Measurements from ENCODE around the gene MEX3D. TPM values are rescaled to one million over a fixed set of nuclear protein-coding genes. Genes with fewer than 3 reads are reported as not detected.
"Not testable (repeated sequence)": the region's sequence is repeated elsewhere in the genome, so short reads cannot be mapped to it uniquely, and the experiment has no call there.

The MEX3D gene
- polyA plus RNA-seq, 1 donor, result 17.8 TPM

DNA sequence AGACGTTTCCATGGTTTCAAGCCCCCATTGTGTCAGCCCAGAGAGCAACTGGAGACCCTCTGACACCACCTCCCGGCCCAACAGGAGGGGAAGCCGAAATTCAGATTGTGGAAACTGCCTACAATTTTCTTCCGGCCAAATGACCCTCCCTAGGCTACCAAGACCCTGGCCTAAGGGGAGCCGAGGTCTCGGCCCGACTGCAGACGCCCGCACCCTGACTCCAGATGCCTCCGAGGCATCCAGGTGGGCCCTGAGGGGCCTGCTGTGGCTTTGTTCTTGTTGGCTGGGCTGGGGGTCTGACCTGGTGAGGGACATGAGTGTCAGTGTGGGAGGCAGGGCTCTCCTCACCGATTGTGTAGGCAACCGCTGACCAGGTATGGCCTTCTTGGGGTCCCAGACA is 9.6 kb downstream of the MEX3D start:
- Histone ChIP-seq H3K27ac (ENCODE audit: low read length) (no peak overlapping the region), H3K36me3 (ENCODE audit: control insufficient read depth, insufficient read depth, low read length) (peaks cover 7% of the 10 kb centered on the region), H3K4me3 (ENCODE audit: low read length) (no peak overlapping the region), H3K9me3 (ENCODE audit: control insufficient read depth, low read depth, low read length) (peaks cover 2% of the 10 kb centered on the region), H3K27me3 (ENCODE audit: control insufficient read depth, insufficient read depth, low read length) (no peaks in the 10 kb centered on the region), H3K4me1 (ENCODE audit: control insufficient read depth, insufficient read depth, low read length) (no peaks in the 10 kb centered on the region)
- DNase-seq, result no peak
- WGBS (ENCODE audit: insufficient coverage, low lambda C conversion rate), result no CpG with 5 or more reads among the region's 12 CpGs

DNA sequence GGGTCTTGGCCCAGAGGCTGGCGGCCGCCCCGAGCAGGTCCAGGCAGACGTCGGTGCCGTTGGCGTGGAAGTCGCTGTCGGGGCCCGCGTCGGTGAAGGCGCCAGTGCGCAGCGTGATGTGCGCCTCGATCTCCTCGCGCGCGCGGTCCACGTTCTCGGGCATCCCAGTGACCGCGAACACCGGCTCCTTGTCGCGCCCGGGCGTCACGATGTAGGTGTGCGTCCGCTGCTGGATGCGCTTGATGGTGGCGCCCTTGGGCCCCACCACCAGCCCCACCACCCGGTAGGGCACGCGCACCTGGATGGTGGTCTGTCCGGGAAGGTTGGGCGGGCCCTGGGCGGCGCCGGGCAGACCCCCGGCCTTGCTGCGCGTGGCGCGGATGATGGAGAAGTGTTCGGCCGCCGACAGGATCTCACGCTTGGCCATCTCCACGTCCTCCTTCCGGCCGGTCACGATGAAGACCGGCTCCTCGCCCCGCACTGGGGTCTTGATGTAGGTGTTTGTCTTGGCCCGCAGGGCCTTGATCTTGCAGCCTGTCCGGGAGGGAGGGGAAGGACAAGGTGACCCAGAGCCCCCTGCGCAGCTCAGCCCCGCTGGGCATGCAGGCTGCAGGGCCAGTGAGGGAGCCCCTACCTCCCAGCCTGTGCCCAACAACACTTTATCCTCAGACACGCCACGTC is 11.6 kb downstream of the MEX3D start:
- H3K4me1 ChIP-seq (ENCODE audit: control insufficient read depth, insufficient read depth, low read length), result no peaks in the 10 kb centered on the region
- WGBS (ENCODE audit: insufficient coverage, low lambda C conversion rate), result no CpG with 5 or more reads among the region's 66 CpGs
- peaks cover 7% of the 10 kb centered on the region for H3K36me3 ChIP-seq (ENCODE audit: control insufficient read depth, insufficient read depth, low read length)

DNA sequence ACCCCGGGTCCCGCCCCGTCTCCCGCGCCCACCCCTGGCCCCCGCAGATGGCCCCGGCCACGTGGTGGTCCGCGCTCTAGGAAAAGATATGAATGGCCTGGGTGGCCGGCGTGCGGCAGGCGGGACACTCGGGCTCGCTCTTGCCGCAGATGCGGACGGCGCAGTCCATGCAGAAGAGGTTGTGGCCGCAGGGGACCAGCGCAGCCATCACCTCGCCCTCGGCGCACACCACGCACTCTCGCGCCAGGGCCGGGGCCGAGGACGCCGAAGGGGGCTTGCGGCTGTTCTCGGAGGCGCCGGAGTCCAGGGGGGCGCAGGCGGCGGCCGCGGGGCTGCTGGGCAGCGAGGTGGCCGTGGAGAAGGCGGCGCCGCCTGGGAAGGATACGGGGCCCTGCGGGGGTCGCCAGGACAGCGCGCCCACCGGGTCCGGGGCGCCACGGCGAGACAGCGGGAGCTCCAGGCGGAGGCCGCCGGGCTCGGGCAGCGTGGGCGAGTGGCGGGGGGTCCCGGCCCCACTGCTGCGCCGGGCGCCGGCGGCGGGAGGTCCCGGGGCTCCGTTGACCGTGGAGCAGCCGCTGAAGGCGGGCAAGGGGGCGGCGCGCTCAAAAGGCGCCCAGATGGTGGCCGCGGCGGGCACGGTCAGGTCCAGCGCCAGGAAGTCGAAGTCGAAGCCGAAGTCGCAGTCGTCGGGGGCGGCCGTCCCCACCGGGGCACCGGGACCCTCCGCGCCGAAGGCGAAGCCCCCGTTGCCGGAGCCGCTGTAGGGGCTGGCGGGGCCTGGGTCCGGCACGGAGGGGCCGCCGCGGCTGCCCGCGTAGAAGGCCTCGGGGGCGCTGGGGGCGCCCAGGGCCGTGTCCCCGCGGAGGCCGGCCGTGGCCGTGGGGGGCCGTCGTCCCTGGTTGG is 12.4 kb downstream of the MEX3D start:
- WGBS (ENCODE audit: insufficient coverage, low lambda C conversion rate), result 93% methylated on average over 6 of the region's 121 CpGs
- Histone ChIP-seq H3K9me3 (ENCODE audit: control insufficient read depth, low read depth, low read length) (peaks cover 2% of the 10 kb centered on the region), H3K36me3 (ENCODE audit: control insufficient read depth, insufficient read depth, low read length) (peaks cover 7% of the 10 kb centered on the region), H3K27ac (ENCODE audit: low read length) (no peak overlapping the region), H3K4me3 (ENCODE audit: low read length) (no peak overlapping the region), H3K4me1 (ENCODE audit: control insufficient read depth, insufficient read depth, low read length) (no peaks in the 10 kb centered on the region), H3K27me3 (ENCODE audit: control insufficient read depth, insufficient read depth, low read length) (no peaks in the 10 kb centered on the region)
- no peak for DNase-seq

More for the DNA sequence above, 11.6 kb downstream of the MEX3D start:
- Histone ChIP-seq H3K9me3 (ENCODE audit: control insufficient read depth, low read depth, low read length) (peaks cover 2% of the 10 kb centered on the region), H3K4me3 (ENCODE audit: low read length) (no peak overlapping the region), H3K27me3 (ENCODE audit: control insufficient read depth, insufficient read depth, low read length) (no peaks in the 10 kb centered on the region), H3K27ac (ENCODE audit: low read length) (no peak overlapping the region)
- no peak for DNase-seq

GRCh38 chr19:1554968-1555367 is 13.2 kb downstream of the MEX3D start:
- peaks cover 2% of the 10 kb centered on the region for H3K9me3 ChIP-seq (ENCODE audit: control insufficient read depth, low read depth, low read length)
- DNase-seq, result no peak
- peaks cover 6% of the 10 kb centered on the region for H3K36me3 ChIP-seq (ENCODE audit: control insufficient read depth, insufficient read depth, low read length)
- WGBS (ENCODE audit: insufficient coverage, low lambda C conversion rate), result 89% methylated on average over 10 of the region's 24 CpGs
- no peak overlapping the region for H3K27ac ChIP-seq (ENCODE audit: low read length)
- no peaks in the 10 kb centered on the region for H3K27me3 ChIP-seq (ENCODE audit: control insufficient read depth, insufficient read depth, low read length)
- H3K4me1 ChIP-seq (ENCODE audit: control insufficient read depth, insufficient read depth, low read length), result no peaks in the 10 kb centered on the region
- no peak overlapping the region for H3K4me3 ChIP-seq (ENCODE audit: low read length)

- Histone ChIP-seq H3K4me1 (ENCODE audit: control insufficient read depth, insufficient read depth, low read length) (no peaks in the 10 kb centered on the region), H3K36me3 (ENCODE audit: control insufficient read depth, insufficient read depth, low read length) (peaks cover 4% of the 10 kb centered on the region), H3K27me3 (ENCODE audit: control insufficient read depth, insufficient read depth, low read length) (no peaks in the 10 kb centered on the region), H3K9me3 (ENCODE audit: control insufficient read depth, low read depth, low read length) (peaks cover 2% of the 10 kb centered on the region), H3K27ac (ENCODE audit: low read length) (no peak overlapping the region), H3K4me3 (ENCODE audit: low read length) (no peak overlapping the region)
- no peak for DNase-seq
- WGBS (ENCODE audit: insufficient coverage, low lambda C conversion rate), result no CpG with 5 or more reads among the region's 10 CpGs
Observed at GRCh38 chr19:1553415-1553814, 14.7 kb downstream of the MEX3D start.

DNA sequence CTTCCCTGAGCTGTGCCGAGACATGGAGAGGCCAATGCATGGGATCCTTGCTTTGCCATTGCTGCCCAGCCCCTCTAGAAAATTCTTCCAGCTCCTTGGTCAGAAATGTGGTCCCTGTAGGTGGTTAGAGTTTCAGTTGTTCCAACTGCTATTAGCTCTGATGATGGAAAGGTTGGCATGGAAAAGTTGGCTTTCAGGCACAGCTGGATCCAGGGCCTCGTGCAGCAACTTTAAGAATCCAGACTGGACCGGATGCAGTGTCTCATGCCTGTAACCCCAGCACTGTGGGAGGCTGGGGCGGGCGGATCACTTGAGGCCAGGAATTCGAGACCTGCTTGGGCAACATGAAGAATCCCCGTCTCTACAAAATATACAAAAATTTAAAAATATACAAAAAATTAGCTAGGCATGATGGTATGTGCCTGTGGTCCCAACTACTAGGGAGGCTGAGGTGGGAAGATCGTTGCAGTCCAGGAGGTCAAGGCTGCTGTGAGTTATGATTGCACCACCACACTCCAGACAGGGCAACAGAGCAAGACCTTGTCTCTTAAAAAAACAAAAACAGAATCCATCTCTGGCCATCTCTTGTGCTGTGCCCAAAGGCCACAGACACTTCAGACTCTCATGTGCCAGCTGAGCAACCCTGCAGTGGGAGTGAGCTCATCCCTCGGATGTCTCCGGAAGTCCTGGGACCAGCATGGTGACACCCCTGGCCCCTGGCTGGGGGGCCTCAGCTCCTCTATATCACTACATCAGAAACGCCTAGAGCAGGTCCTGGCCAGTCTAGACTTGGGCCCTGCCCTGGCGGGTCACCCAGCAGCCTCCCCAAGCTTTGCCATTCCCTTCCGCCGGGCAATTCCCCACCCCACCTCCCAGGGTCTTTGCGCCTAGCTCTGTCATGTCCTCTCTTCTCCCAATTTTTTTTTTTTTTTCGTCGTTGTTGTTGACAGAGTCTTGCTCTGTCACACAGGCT is 16.8 kb downstream of the MEX3D start:
- Histone ChIP-seq H3K27me3 (ENCODE audit: control insufficient read depth, insufficient read depth, low read length) (no peaks in the 10 kb centered on the region), H3K9me3 (ENCODE audit: control insufficient read depth, low read depth, low read length) (peaks cover 1% of the 10 kb centered on the region), H3K36me3 (ENCODE audit: control insufficient read depth, insufficient read depth, low read length) (peaks cover 4% of the 10 kb centered on the region), H3K4me1 (ENCODE audit: control insufficient read depth, insufficient read depth, low read length) (no peaks in the 10 kb centered on the region), H3K27ac (ENCODE audit: low read length) (no peak overlapping the region), H3K4me3 (ENCODE audit: low read length) (no peak overlapping the region)
- WGBS (ENCODE audit: insufficient coverage, low lambda C conversion rate), result no CpG with 5 or more reads among the region's 17 CpGs
- DNase-seq, result no peak

DNA sequence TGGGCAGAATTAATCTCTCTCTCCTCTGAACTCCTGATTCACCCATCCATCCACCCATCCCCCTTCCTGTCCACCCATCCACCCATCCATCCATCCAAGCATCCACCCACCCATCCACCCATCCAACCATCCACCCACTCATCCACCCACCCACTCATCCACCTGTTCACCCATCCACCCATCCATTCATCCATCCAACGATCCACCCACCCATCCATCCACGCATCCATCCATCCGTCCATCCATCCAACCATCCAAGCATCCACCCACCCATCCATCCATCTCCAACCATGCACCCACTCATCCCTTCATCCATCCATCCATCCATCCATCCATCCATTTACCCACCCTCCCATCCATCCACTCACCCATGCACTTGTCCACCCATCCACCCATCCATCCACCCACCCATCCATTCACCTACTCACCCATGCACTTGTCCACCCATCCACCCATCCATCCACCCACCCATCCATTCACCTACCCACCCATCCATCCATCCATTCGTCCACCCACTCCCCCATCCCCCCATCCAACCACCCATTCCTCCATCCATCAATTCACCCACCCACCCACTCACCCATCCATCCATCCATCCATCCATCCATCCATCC is 18.7 kb downstream of the MEX3D start:
- H3K4me3 ChIP-seq (ENCODE audit: low read length), result no peak overlapping the region
- H3K4me1 ChIP-seq (ENCODE audit: control insufficient read depth, insufficient read depth, low read length), result no peaks in the 10 kb centered on the region
- DNase-seq, result no peak
- H3K9me3 ChIP-seq (ENCODE audit: control insufficient read depth, low read depth, low read length), result no peaks in the 10 kb centered on the region
- H3K36me3 ChIP-seq (ENCODE audit: control insufficient read depth, insufficient read depth, low read length), result peaks cover 4% of the 10 kb centered on the region
- H3K27ac ChIP-seq (ENCODE audit: low read length), result no peak overlapping the region
- H3K27me3 ChIP-seq (ENCODE audit: control insufficient read depth, insufficient read depth, low read length), result peaks cover 5% of the 10 kb centered on the region
- WGBS (ENCODE audit: insufficient coverage, low lambda C conversion rate), result 96% methylated on average over 3 of the region's 4 CpGs

- DNase-seq, result no peak
- H3K4me3 ChIP-seq (ENCODE audit: low read length), result no peak overlapping the region
- H3K4me1 ChIP-seq (ENCODE audit: control insufficient read depth, insufficient read depth, low read length), result no peaks in the 10 kb centered on the region
- no peak overlapping the region for H3K27ac ChIP-seq (ENCODE audit: low read length)
- no peaks in the 10 kb centered on the region for H3K9me3 ChIP-seq (ENCODE audit: control insufficient read depth, low read depth, low read length)
- WGBS (ENCODE audit: insufficient coverage, low lambda C conversion rate), result 100% methylated on average over 2 of the region's 17 CpGs
- peaks cover 23% of the 10 kb centered on the region for H3K27me3 ChIP-seq (ENCODE audit: control insufficient read depth, insufficient read depth, low read length)
- H3K36me3 ChIP-seq (ENCODE audit: control insufficient read depth, insufficient read depth, low read length), result no peaks in the 10 kb centered on the region
Observed at GRCh38 chr19:1540365-1540925, 27.7 kb downstream of the MEX3D start.

- DNase-seq; H3K27ac ChIP-seq (ENCODE audit: low read length); H3K4me3 ChIP-seq (ENCODE audit: low read length); H3K9me3 ChIP-seq (ENCODE audit: control insufficient read depth, low read depth, low read length); H3K4me1 ChIP-seq (ENCODE audit: control insufficient read depth, insufficient read depth, low read length); H3K36me3 ChIP-seq (ENCODE audit: control insufficient read depth, insufficient read depth, low read length): not testable (repeated sequence)
- peaks cover 23% of the 10 kb centered on the region for H3K27me3 ChIP-seq (ENCODE audit: control insufficient read depth, insufficient read depth, low read length)
- no CpG with 5 or more reads among the region's 11 CpGs for WGBS (ENCODE audit: insufficient coverage, low lambda C conversion rate)
Observed at GRCh38 chr19:1539749-1540148, 28.4 kb downstream of the MEX3D start.
